SU-DHL-6 (cell line): ENCODE measurements around the gene GDNF.

Source experiments
- H2AFZ ChIP-seq: fragments of 200-600 bp; sonication (generic); 2 replicates; pipeline ENCODE4 v1.6.1; 2014; ENCODE audit warnings: low read depth, mild to moderate bottlenecking, moderate library complexity, mixed read lengths, antibody characterized with exemption, low read length; ENCODE audit not compliant: severe bottlenecking
- H3F3A ChIP-seq: fragments of 200-600 bp; shearing (Covaris generic); 2 replicates; pipeline ENCODE4 v1.6.0; 2016; ENCODE audit warnings: antibody characterized with exemption, mild to moderate bottlenecking; ENCODE audit not compliant: insufficient read depth
- H3K27ac ChIP-seq: fragments of 200-600 bp; sonication (generic); 2 replicates; pipeline ENCODE4 v1.5.1; 2016; ENCODE audit warnings: low read depth, mild to moderate bottlenecking, low read length, moderate library complexity, mixed read lengths
- H3K27me3 ChIP-seq: fragments of 200-600 bp; sonication (generic), shearing (Covaris generic); 2 replicates; pipeline ENCODE4 v1.6.0; 2014; ENCODE audit warnings: mild to moderate bottlenecking, low read length
- H3K36me3 ChIP-seq: fragments of 200-600 bp; sonication (generic); 2 replicates; pipeline ENCODE4 v1.6.1; 2014; ENCODE audit warnings: mild to moderate bottlenecking, low read length, mixed read lengths
- H3K4me2 ChIP-seq: fragments of 300-600, 200-600 bp; shearing (Covaris generic), sonication (generic); 2 replicates; pipeline ENCODE4 v1.6.0; 2014; ENCODE audit warnings: low read length, low read depth, mild to moderate bottlenecking; ENCODE audit not compliant: poor library complexity, severe bottlenecking
- H3K4me3 ChIP-seq: fragments of 200-600 bp; sonication (generic); 2 replicates; pipeline ENCODE4 v1.5.1; 2014; ENCODE audit warnings: antibody characterized with exemption, low read length, mild to moderate bottlenecking, mixed read lengths; ENCODE audit not compliant: insufficient read depth, poor library complexity, severe bottlenecking
- H3K79me2 ChIP-seq: fragments of 200-600 bp; sonication (generic); 2 replicates; pipeline ENCODE4 v1.6.1; 2014; ENCODE audit warnings: mild to moderate bottlenecking, low read length, moderate library complexity; ENCODE audit not compliant: insufficient read depth
- H3K9ac ChIP-seq: fragments of 200-600 bp; sonication (generic); 2 replicates; pipeline ENCODE4 v1.7.0; 2014; ENCODE audit warnings: mild to moderate bottlenecking, low read length
- H3K9me2 ChIP-seq: fragments of 200-600 bp; sonication (generic); replicated peaks from 2 replicates; pipeline ENCODE4 v1.6.1; 2014; ENCODE audit warnings: low read length; ENCODE audit not compliant: insufficient read depth
- H3K9me3 ChIP-seq: fragments of 200-600 bp; sonication (generic); 2 replicates; pipeline ENCODE4 v1.6.1; 2014; ENCODE audit warnings: low read length, mixed read lengths; ENCODE audit not compliant: insufficient read depth
- H4K20me1 ChIP-seq: fragments of 200-600 bp; sonication (generic); 2 replicates; pipeline ENCODE4 v1.6.1; 2014; ENCODE audit warnings: low read depth, mild to moderate bottlenecking, antibody characterized with exemption, low read length, moderate library complexity, mixed read lengths
- EZH2phosphoT487 ChIP-seq: fragments of 200-600 bp; sonication (generic), shearing (Covaris generic); conservative IDR thresholded peaks from 2 replicates; pipeline ENCODE4 v1.6.1; 2018; ENCODE audit warnings: mild to moderate bottlenecking, antibody characterized with exemption, low read length, moderate library complexity, mixed read lengths
- TF ChIP-seq, protein P1 (sequence below): fragments of 200-600 bp; sonication (generic); IDR thresholded peaks from one replicate; pipeline ENCODE4 v1.5.1; 2017; ENCODE audit warnings: antibody characterized with exemption, mild to moderate bottlenecking, low read length, moderate library complexity; ENCODE audit not compliant: insufficient read depth, poor library complexity, severe bottlenecking

GDNF gene

DNA sequence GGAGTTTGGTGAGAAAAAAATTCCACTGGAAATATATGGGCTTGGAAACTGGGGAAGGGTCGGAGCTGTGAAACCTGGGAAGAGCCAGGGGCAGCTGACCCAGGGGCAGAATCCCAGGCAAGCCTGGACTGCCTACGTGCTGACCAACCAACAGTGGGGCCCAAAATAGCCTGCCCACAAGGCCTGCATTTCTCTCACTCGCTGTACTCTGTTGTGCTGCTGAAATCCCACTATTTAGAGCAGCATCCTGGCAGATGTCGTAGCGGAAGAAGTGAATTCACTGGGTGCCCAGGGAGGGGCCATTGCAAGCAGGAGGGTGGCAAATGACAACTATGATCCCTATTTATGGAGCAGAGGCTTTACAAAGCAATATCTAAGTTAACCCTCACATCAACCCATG, 9.5 kb downstream of the GDNF start:
- Histone ChIP-seq H3K27ac (no peak overlapping the region), H3K27me3 (no peaks in the 10 kb centered on the region), H3K9ac (no peak overlapping the region), H3K79me2 (no peaks in the 10 kb centered on the region), H3K36me3 (no peaks in the 10 kb centered on the region), H4K20me1 (no peaks in the 10 kb centered on the region), H3K9me2 (no peaks in the 10 kb centered on the region), H3K9me3 (no peaks in the 10 kb centered on the region), H3K4me2 (no peak overlapping the region), H2AFZ (no peak overlapping the region), H3K4me3 (no peak overlapping the region), H3F3A (no peaks in the 10 kb centered on the region)
- TF ChIP-seq, protein P1, sequence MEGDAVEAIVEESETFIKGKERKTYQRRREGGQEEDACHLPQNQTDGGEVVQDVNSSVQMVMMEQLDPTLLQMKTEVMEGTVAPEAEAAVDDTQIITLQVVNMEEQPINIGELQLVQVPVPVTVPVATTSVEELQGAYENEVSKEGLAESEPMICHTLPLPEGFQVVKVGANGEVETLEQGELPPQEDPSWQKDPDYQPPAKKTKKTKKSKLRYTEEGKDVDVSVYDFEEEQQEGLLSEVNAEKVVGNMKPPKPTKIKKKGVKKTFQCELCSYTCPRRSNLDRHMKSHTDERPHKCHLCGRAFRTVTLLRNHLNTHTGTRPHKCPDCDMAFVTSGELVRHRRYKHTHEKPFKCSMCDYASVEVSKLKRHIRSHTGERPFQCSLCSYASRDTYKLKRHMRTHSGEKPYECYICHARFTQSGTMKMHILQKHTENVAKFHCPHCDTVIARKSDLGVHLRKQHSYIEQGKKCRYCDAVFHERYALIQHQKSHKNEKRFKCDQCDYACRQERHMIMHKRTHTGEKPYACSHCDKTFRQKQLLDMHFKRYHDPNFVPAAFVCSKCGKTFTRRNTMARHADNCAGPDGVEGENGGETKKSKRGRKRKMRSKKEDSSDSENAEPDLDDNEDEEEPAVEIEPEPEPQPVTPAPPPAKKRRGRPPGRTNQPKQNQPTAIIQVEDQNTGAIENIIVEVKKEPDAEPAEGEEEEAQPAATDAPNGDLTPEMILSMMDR, result no peak

DNA sequence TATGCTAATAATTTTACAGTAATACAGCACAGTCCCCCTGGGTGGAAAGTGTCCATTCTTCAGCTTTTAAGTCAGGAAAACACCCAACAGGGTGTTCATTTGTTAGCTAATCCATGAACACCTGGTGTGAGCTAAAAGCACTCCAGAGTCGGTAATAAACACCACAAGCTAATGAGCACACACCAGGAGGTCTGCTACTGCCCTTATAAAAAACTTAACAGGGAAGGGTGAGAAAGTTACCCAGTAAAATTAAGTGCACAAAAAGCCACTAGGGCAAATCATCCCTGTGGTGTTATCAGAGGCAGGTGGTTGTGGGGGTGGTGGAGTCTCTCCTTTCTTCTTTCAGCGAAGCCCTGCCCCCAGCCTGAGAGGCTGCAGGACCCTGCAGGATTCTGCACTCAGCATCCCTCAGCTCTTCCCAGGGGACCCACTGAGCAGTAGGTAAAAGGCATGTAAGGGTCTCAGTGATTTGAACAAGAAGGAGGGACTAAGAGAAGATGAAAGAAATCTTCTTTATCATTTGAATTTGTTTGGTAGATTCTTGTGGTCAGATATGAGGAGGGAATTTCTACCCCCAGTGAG, 14.4 kb downstream of the GDNF start:
- Histone ChIP-seq H3K36me3 (no peaks in the 10 kb centered on the region), H3K27ac (no peak overlapping the region), H3K9ac (no peak overlapping the region), H3K9me3 (no peaks in the 10 kb centered on the region), H3K9me2 (no peaks in the 10 kb centered on the region), H3K4me2 (no peak overlapping the region), H3K27me3 (no peaks in the 10 kb centered on the region), H2AFZ (no peak overlapping the region), H3K4me3 (no peak overlapping the region), H3F3A (no peaks in the 10 kb centered on the region), H4K20me1 (no peaks in the 10 kb centered on the region), H3K79me2 (no peaks in the 10 kb centered on the region)
- TF ChIP-seq, protein P1, result no peak
- no peak for TF ChIP-seq EZH2phosphoT487

DNA sequence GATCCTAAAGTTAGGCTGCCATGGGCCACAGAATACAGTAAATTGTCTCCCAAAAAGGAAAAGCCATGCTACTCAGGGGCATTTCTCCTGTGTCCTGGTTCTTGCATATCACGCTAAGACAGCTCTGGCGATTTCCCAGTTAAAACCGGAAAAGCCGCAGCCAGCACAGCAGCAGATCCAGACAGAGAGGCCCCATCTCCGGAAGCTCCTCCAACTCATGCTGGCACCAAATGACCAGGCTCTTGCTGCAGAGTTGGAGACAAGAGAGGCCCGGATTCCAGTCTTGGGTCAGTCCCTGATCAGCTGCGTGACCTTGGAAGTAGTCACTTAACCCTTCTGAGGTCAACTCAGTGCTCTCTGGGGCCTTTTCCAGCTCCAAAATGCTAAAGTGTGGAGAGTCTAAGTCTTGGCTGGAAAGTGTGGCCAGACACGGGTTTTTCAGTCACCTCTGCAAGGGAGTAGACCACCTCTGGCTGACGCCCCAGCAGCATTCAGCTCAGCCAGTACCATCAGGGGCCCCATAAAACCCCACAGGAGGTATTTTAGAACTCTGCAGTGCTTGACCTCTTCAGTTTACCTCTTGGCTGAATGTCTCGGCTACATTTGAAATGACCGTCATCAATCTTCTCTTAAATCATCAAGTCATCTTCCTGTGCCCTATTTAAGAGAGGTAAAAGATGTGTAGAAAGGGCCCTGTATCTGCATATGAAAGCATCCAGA, 16.2 kb downstream of the GDNF start:
- Histone ChIP-seq H4K20me1 (no peaks in the 10 kb centered on the region), H3K27me3 (no peaks in the 10 kb centered on the region), H2AFZ (no peak overlapping the region), H3K9ac (no peak overlapping the region), H3K27ac (no peak overlapping the region), H3K9me3 (no peaks in the 10 kb centered on the region), H3F3A (no peaks in the 10 kb centered on the region), H3K79me2 (no peaks in the 10 kb centered on the region), H3K36me3 (no peaks in the 10 kb centered on the region), H3K9me2 (no peaks in the 10 kb centered on the region), H3K4me2 (no peak overlapping the region), H3K4me3 (no peak overlapping the region)
- TF ChIP-seq, protein P1, result no peak
- TF ChIP-seq EZH2phosphoT487, result no peak
